CD4-positive, CD25-positive, alpha-beta regulatory T cell (primary cell): Measurements from ENCODE around the gene MAP4K5. TPM values are rescaled to one million over a fixed set of nuclear protein-coding genes. Genes with fewer than 3 reads are reported as not detected.
"Not testable (repeated sequence)": the region's sequence is repeated elsewhere in the genome, so short reads cannot be mapped to it uniquely, and the experiment has no call there.

Experiments used
- ATAC-seq, 2 donors: fragments of 150-1000 bp; cut with Tn5 transposase; one replicate each; pipeline ENCODE4 v1.10.0; 2021; ENCODE audit warnings: low read depth in 2 of 2, moderate number of reproducible peaks in 2 of 2, moderate library complexity in 1 of 2
- DNase-seq, 3 donors: peaks; one replicate each; pipeline versions ENCODE4 v3.0.0 to v3.0.0-alpha.2; 2012 to 2022; ENCODE audit warnings: mixed read lengths in 1 of 3
- H3K27ac ChIP-seq: one replicate; pipeline ENCODE4 v1.7.0; 2013; ENCODE audit warnings: mild to moderate bottlenecking, low read length; ENCODE audit not compliant: insufficient read depth, poor library complexity, severe bottlenecking
- H3K27me3 ChIP-seq: one replicate; pipeline ENCODE4 v1.7.0; 2013; ENCODE audit warnings: low read length; ENCODE audit not compliant: control insufficient read depth, insufficient read depth
- H3K36me3 ChIP-seq: one replicate; pipeline ENCODE4 v1.7.0; 2013; ENCODE audit warnings: mild to moderate bottlenecking, low read length, moderate library complexity; ENCODE audit not compliant: control insufficient read depth, insufficient read depth
- H3K4me1 ChIP-seq: 2 replicates; pipeline ENCODE4 v1.7.0; 2013; ENCODE audit warnings: mild to moderate bottlenecking, low read length; ENCODE audit not compliant: insufficient read depth, control insufficient read depth, poor library complexity, severe bottlenecking
- H3K4me3 ChIP-seq: one replicate; pipeline ENCODE4 v1.7.0; 2013; ENCODE audit warnings: low read depth, mild to moderate bottlenecking, low read length, moderate library complexity
- H3K9me3 ChIP-seq, 2 experiments: 1 replicate in 1 of 2; 2 replicates in 1 of 2; pipeline ENCODE4 v1.7.0; 2013; ENCODE audit warnings: low read length in 2 of 2, mild to moderate bottlenecking in 1 of 2, moderate library complexity in 1 of 2; ENCODE audit not compliant: control insufficient read depth in 2 of 2
- H3K27ac Mint-ChIP-seq, 3 donors: one replicate each; pipeline ENCODE4 v1.8.0; 2020 to 2022; ENCODE audit warnings: mild to moderate bottlenecking in 3 of 3, mixed read lengths in 3 of 3, moderate library complexity in 2 of 3
- H3K27me3 Mint-ChIP-seq: one replicate; pipeline ENCODE4 v1.8.0; 2022; ENCODE audit warnings: mild to moderate bottlenecking, mixed read lengths
- H3K36me3 Mint-ChIP-seq: one replicate; pipeline ENCODE4 v1.8.0; 2020; ENCODE audit warnings: mixed read lengths
- H3K4me1 Mint-ChIP-seq, 4 donors: one replicate each; pipeline ENCODE4 v1.8.0; 2020 to 2022; ENCODE audit warnings: mixed read lengths in 4 of 4, mild to moderate bottlenecking in 1 of 4
- H3K4me3 Mint-ChIP-seq, 4 donors: one replicate each; pipeline ENCODE4 v1.8.0; 2020 to 2022; ENCODE audit warnings: mild to moderate bottlenecking in 4 of 4, mixed read lengths in 4 of 4, moderate library complexity in 3 of 4
- H3K9me3 Mint-ChIP-seq, 7 donors: one replicate each; pipeline ENCODE4 v1.8.0; 2020 to 2022; ENCODE audit warnings: mixed read lengths in 7 of 7, mild to moderate bottlenecking in 3 of 7, moderate library complexity in 2 of 7
- polyA plus RNA-seq, 4 donors: library from polyadenylated mRNA; unstranded; fragments of 300-500 nt; fragmentation: Illumina TruSeq; gene quantifications; one replicate each; pipeline ENCODE4 v1.2.3, GENCODE V29; 2021
- total RNA-seq: library from RNA; stranded (reverse); gene quantifications from one replicate; pipeline ENCODE4 v1.2.3, GENCODE V29; 2022

MAP4K5 gene
- total and polyA plus RNA-seq, 5 donors from 2014 or later = 13.2 to 45.4 (median 22.5) TPM

GRCh38 chr14:50560931-50561285 is 28.5 kb upstream of the MAP4K5 start:
- Mint-ChIP-seq H3K4me1 (peaks cover 3 to 13% (median 6%) of the 10 kb centered on the region in 4 donors), H3K27me3 (peaks cover 88% of the 10 kb centered on the region), H3K27ac (no peak overlapping the region), H3K4me3 (peak overlapping the region in 3 of 4 donors; percentile 66 to 83 (median 82)), H3K36me3 (no peaks in the 10 kb centered on the region), H3K9me3 (peaks cover 0 to 2% (median 0%) of the 10 kb centered on the region in 7 donors)
- no peaks in the 10 kb centered on the region for H3K36me3 ChIP-seq
- DNase-seq (peak in 2 of 3 donors; percentile 4 to 25), ATAC-seq (peak; percentile 24 to 28)
- H3K27me3 ChIP-seq = peaks cover 46% of the 10 kb centered on the region
- H3K4me3 ChIP-seq = peak overlapping the region; percentile 43
- no peaks in the 10 kb centered on the region for H3K9me3 ChIP-seq
- H3K27ac ChIP-seq = no peak overlapping the region
- H3K4me1 ChIP-seq = peaks cover 16% of the 10 kb centered on the region

GRCh38 chr14:50559990-50560930 is 27.9 kb upstream of the MAP4K5 start, which contains the start of gene ATL1:
Gene ATL1, plus strand, starts transcription at chr14:50560145. Its CDS starts 121 bp downstream, at chr14:50560266.
- DNase-seq (peak in 2 of 3 donors; percentile 21 to 46), ATAC-seq (peak; percentile 48 to 59)
- no peak within 1 kb of the TSS for H3K27ac Mint-ChIP-seq
- peaks cover 0 to 2% (median 0%) of the 10 kb centered on the region in 7 donors for H3K9me3 Mint-ChIP-seq
- peak within 1 kb of the TSS; percentile 57 to 83 (median 76) for H3K4me3 Mint-ChIP-seq
- H3K27me3 Mint-ChIP-seq = peaks cover 88% of the 10 kb centered on the region
- Histone ChIP-seq H3K27ac (no peak within 1 kb of the TSS), H3K9me3 (no peaks in the 10 kb centered on the region), H3K4me1 (peaks cover 16% of the 10 kb centered on the region), H3K4me3 (peak within 1 kb of the TSS; percentile 43), H3K36me3 (no peaks in the 10 kb centered on the region), H3K27me3 (peaks cover 46% of the 10 kb centered on the region)
- peaks cover 3 to 13% (median 6%) of the 10 kb centered on the region in 4 donors for H3K4me1 Mint-ChIP-seq
- H3K36me3 Mint-ChIP-seq = no peaks in the 10 kb centered on the region

- not testable (repeated sequence) for H3K27ac Mint-ChIP-seq, H3K9me3 ChIP-seq, H3K4me1 ChIP-seq, H3K27ac ChIP-seq, H3K4me1 Mint-ChIP-seq, H3K36me3 Mint-ChIP-seq, H3K4me3 Mint-ChIP-seq, ATAC-seq, H3K4me3 ChIP-seq, H3K36me3 ChIP-seq
- H3K27me3 ChIP-seq = peaks cover 27% of the 10 kb centered on the region
- DNase-seq = peak in 1 of 3 donors; percentile 9
- Mint-ChIP-seq H3K27me3 (peaks cover 52% of the 10 kb centered on the region), H3K9me3 (peaks cover 0 to 15% (median 5%) of the 10 kb centered on the region in 7 donors)
Observed at GRCh38 chr14:50552796-50553195, 20.4 kb upstream of the MAP4K5 start.

- H3K9me3 Mint-ChIP-seq = peaks cover 0 to 15% (median 5%) of the 10 kb centered on the region in 7 donors
- Histone ChIP-seq H3K4me3 (no peak overlapping the region), H3K4me1 (no peaks in the 10 kb centered on the region), H3K27ac (no peak overlapping the region), H3K36me3 (no peaks in the 10 kb centered on the region), H3K9me3 (peaks cover 0 to 1% of the 10 kb centered on the region in 2 experiments), H3K27me3 (peaks cover 18% of the 10 kb centered on the region)
- H3K27ac Mint-ChIP-seq = no peak overlapping the region
- ATAC-seq (no peak), DNase-seq (no peak)
- H3K4me1 Mint-ChIP-seq = no peaks in the 10 kb centered on the region
- H3K4me3 Mint-ChIP-seq = no peak overlapping the region
- no peaks in the 10 kb centered on the region for H3K36me3 Mint-ChIP-seq
- peaks cover 43% of the 10 kb centered on the region for H3K27me3 Mint-ChIP-seq
Observed at GRCh38 chr14:50551877-50552276, 19.5 kb upstream of the MAP4K5 start.

GRCh38 chr14:50550294-50550693 is 17.9 kb upstream of the MAP4K5 start:
- Mint-ChIP-seq H3K4me3 (no peak overlapping the region), H3K4me1 (no peaks in the 10 kb centered on the region), H3K27ac (no peak overlapping the region), H3K36me3 (peaks cover 3% of the 10 kb centered on the region), H3K9me3 (peaks cover 0 to 15% (median 5%) of the 10 kb centered on the region in 7 donors), H3K27me3 (peaks cover 33% of the 10 kb centered on the region)
- peaks cover 0 to 1% of the 10 kb centered on the region in 2 experiments for H3K9me3 ChIP-seq
- no peak overlapping the region for H3K4me3 ChIP-seq
- H3K4me1 ChIP-seq = no peaks in the 10 kb centered on the region
- peaks cover 19% of the 10 kb centered on the region for H3K27me3 ChIP-seq
- DNase-seq (no peak), ATAC-seq (no peak)
- no peaks in the 10 kb centered on the region for H3K36me3 ChIP-seq
- no peak overlapping the region for H3K27ac ChIP-seq

GRCh38 chr14:50545618-50546017 is 13.2 kb upstream of the MAP4K5 start:
- Histone ChIP-seq H3K27ac (no peak overlapping the region), H3K9me3 (no peaks in the 10 kb centered on the region), H3K27me3 (peaks cover 11% of the 10 kb centered on the region), H3K4me3 (no peak overlapping the region), H3K4me1 (no peaks in the 10 kb centered on the region), H3K36me3 (no peaks in the 10 kb centered on the region)
- ATAC-seq (no peak), DNase-seq (no peak)
- no peak overlapping the region for H3K27ac Mint-ChIP-seq
- H3K27me3 Mint-ChIP-seq = peaks cover 28% of the 10 kb centered on the region
- no peak overlapping the region for H3K4me3 Mint-ChIP-seq
- peaks cover 0 to 16% (median 8%) of the 10 kb centered on the region in 4 donors for H3K4me1 Mint-ChIP-seq
- H3K9me3 Mint-ChIP-seq = peaks cover 0 to 2% (median 0%) of the 10 kb centered on the region in 7 donors
- H3K36me3 Mint-ChIP-seq = peaks cover 4% of the 10 kb centered on the region

- Mint-ChIP-seq H3K36me3 (peaks cover 4% of the 10 kb centered on the region), H3K27ac (no peak overlapping the region)
Observed at GRCh38 chr14:50544911-50545310, 12.5 kb upstream of the MAP4K5 start.

More at GRCh38 chr14:50544911-50545310, 12.5 kb upstream of the MAP4K5 start:
- H3K4me1 ChIP-seq = no peaks in the 10 kb centered on the region
- peaks cover 7% of the 10 kb centered on the region for H3K27me3 ChIP-seq
- H3K27ac ChIP-seq = no peak overlapping the region
- no peaks in the 10 kb centered on the region for H3K36me3 ChIP-seq
- DNase-seq = no peak
- Mint-ChIP-seq H3K4me1 (peaks cover 0 to 16% (median 8%) of the 10 kb centered on the region in 4 donors), H3K4me3 (no peak overlapping the region), H3K9me3 (peaks cover 0 to 2% (median 0%) of the 10 kb centered on the region in 7 donors), H3K27me3 (peaks cover 25% of the 10 kb centered on the region)
- no peaks in the 10 kb centered on the region for H3K9me3 ChIP-seq
- H3K4me3 ChIP-seq = no peak overlapping the region
- ATAC-seq = no peak
